Keratinocyte (primary cell): ENCODE measurements around the gene MAGED2. TPM values are rescaled to one million over a fixed set of nuclear protein-coding genes. Genes with fewer than 3 reads are reported as not detected.

Experiments
- DNase-seq: peaks from one replicate; pipeline ENCODE4 v3.0.0-alpha.2; 2011; ENCODE audit warnings: low read depth, missing footprints, low spot score
- FAIRE-seq: peaks from 2 replicates; lab custom pipeline; 2011; peaks lifted over from hg19 to GRCh38; lab: Jason Lieb, UNC
- H2AFZ ChIP-seq: 2 replicates; pipeline ENCODE4 v1.6.0; 2012; ENCODE audit warnings: low read length, control low read depth, inconsistent platforms; ENCODE audit not compliant: control insufficient read depth
- H3K27ac ChIP-seq: 2 replicates; pipeline ENCODE4 v1.5.1; 2011; ENCODE audit warnings: low read length; ENCODE audit not compliant: control insufficient read depth, insufficient read depth
- H3K27me3 ChIP-seq: 3 replicates; pipeline ENCODE4 v1.6.0; 2011; ENCODE audit warnings: low read length; ENCODE audit not compliant: control insufficient read depth, insufficient read depth; ENCODE audit errors: extremely low read depth
- H3K36me3 ChIP-seq, 2 experiments: 2 replicates in 1 of 2; 3 replicates in 1 of 2; pipeline ENCODE4 v1.5.1; 2011; ENCODE audit warnings: low read length in 2 of 2, mild to moderate bottlenecking in 1 of 2; ENCODE audit not compliant: control insufficient read depth in 2 of 2, insufficient read depth in 2 of 2; ENCODE audit errors: extremely low read depth in 1 of 2
- H3K4me1 ChIP-seq: 3 replicates; pipeline ENCODE4 v1.5.1; 2011; ENCODE audit warnings: low read length; ENCODE audit not compliant: control insufficient read depth, insufficient read depth; ENCODE audit errors: extremely low read depth
- H3K4me2 ChIP-seq: 3 replicates; pipeline ENCODE4 v1.6.0; 2011; ENCODE audit warnings: low read depth, low read length; ENCODE audit not compliant: control insufficient read depth, insufficient read depth; ENCODE audit errors: extremely low read depth
- H3K4me3 ChIP-seq, 3 experiments: fragments of 200-600 bp in 1 of 3; sonication (generic) in 1 of 3; 2 replicates in 2 of 3; 3 replicates in 1 of 3; pipeline ENCODE4 v1.5.1; 2011 to 2016; ENCODE audit warnings: low read length in 3 of 3, mild to moderate bottlenecking in 3 of 3, control low read depth in 2 of 3, inconsistent platforms in 1 of 3, low read depth in 1 of 3, mixed read lengths in 1 of 3, mixed run types in 1 of 3, moderate library complexity in 1 of 3; ENCODE audit not compliant: control insufficient read depth in 2 of 3, insufficient read depth in 2 of 3; ENCODE audit errors: extremely low read depth in 1 of 3
- H3K79me2 ChIP-seq: 2 replicates; pipeline ENCODE4 v1.6.0; 2012; ENCODE audit warnings: low read length; ENCODE audit not compliant: control insufficient read depth, insufficient read depth
- H3K9ac ChIP-seq: 3 replicates; pipeline ENCODE4 v1.6.0; 2011; ENCODE audit warnings: low read length; ENCODE audit not compliant: control insufficient read depth, insufficient read depth; ENCODE audit errors: extremely low read depth
- H3K9me1 ChIP-seq: 3 replicates; pipeline ENCODE4 v1.6.0; 2011; ENCODE audit warnings: low read length; ENCODE audit not compliant: control insufficient read depth, insufficient read depth; ENCODE audit errors: extremely low read depth
- H3K9me3 ChIP-seq: 2 replicates; pipeline ENCODE4 v1.5.1; 2012; ENCODE audit warnings: low read depth, low read length; ENCODE audit not compliant: control insufficient read depth
- H4K20me1 ChIP-seq: 3 replicates; pipeline ENCODE4 v1.6.0; 2011; ENCODE audit warnings: low read length; ENCODE audit not compliant: control insufficient read depth, insufficient read depth; ENCODE audit errors: extremely low read depth
- EZH2 ChIP-seq: IDR thresholded peaks from one replicate; pipeline ENCODE4 v1.6.1; 2012; ENCODE audit warnings: inconsistent platforms, mild to moderate bottlenecking, low read length, moderate library complexity
- dilution Hi-C: fragments of 300-500 bp; cut with MboI; formaldehyde crosslinking; loops from one replicate; pipeline ENCODE4 v1.7.0; 2020; ENCODE audit warnings: low sequenced_read_pairs; ENCODE audit not compliant: extremely low pct_ligation_motif_present
- polyA plus RNA-seq, 5 experiments: library from polyadenylated mRNA; depleted of rRNA in 3 of 5; stranded (reverse) in 3 of 5; stranded (forward) in 1 of 5; unstranded in 1 of 5; fragments of >200 nt; gene quantifications; 1 replicate in 1 of 5; 2 replicates in 3 of 5; 3 replicates in 1 of 5; pipeline versions ENCODE4 v1.2.1 to v1.2.3, GENCODE V29; 2011 to 2012; ENCODE audit warnings: missing spikeins in 2 of 5, low read depth in 1 of 5, low replicate concordance in 1 of 5
- TF ChIP-seq, protein P1 (sequence below), 3 experiments: IDR thresholded peaks in 1 of 3; conservative IDR thresholded peaks in 1 of 3; optimal IDR thresholded peaks in 1 of 3; 2 replicates in 2 of 3; 3 replicates in 1 of 3; pipeline versions ENCODE3 to v1.5.1; 2011; ENCODE audit warnings: low read length in 3 of 3, mild to moderate bottlenecking in 3 of 3, moderate library complexity in 2 of 3, control low read depth in 1 of 3, inconsistent platforms in 1 of 3; ENCODE audit not compliant: insufficient read depth in 2 of 3; ENCODE audit errors: extremely low read depth in 1 of 3

Gene MAGED2
- polyA plus RNA-seq, 1 donor (not counting 4 experiments of a cell fraction or from before 2014, with no cell fraction given), result 77.5 TPM

DNA sequence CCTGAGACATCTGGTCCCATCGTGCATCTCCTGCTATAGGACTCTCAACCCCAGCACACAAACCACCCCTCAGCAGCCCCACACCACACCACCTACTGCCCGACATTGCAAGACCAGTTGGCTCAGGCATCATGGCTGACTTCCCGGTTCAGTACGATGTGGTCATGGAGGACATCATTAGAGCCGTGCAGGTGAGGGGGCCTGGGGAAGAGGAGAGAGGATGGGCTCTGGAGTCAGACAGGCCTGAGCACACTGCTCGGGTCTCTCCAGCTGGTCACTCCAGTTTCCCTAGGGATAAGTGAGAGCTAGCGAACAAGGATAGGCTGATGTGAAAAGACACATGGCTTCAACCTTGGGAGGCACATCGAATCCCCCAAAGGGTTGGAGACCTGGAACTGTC, 17.2 kb downstream of the MAGED2 start:
- H3K27me3 ChIP-seq, result no peaks in the 10 kb centered on the region
- H3K9ac ChIP-seq, result no peak overlapping the region
- H3K79me2 ChIP-seq, result no peaks in the 10 kb centered on the region
- no peak for FAIRE-seq
- no peaks in the 10 kb centered on the region for H3K9me3 ChIP-seq
- no peaks in the 10 kb centered on the region for H4K20me1 ChIP-seq
- H3K4me1 ChIP-seq, result no peaks in the 10 kb centered on the region
- no peak overlapping the region for H3K4me2 ChIP-seq
- no peaks in the 10 kb centered on the region for H3K36me3 ChIP-seq
- dilution Hi-C loops, result no loop called here
- H2AFZ ChIP-seq, result no peak overlapping the region
- H3K4me3 ChIP-seq, result no peak overlapping the region
- TF ChIP-seq, protein P1, sequence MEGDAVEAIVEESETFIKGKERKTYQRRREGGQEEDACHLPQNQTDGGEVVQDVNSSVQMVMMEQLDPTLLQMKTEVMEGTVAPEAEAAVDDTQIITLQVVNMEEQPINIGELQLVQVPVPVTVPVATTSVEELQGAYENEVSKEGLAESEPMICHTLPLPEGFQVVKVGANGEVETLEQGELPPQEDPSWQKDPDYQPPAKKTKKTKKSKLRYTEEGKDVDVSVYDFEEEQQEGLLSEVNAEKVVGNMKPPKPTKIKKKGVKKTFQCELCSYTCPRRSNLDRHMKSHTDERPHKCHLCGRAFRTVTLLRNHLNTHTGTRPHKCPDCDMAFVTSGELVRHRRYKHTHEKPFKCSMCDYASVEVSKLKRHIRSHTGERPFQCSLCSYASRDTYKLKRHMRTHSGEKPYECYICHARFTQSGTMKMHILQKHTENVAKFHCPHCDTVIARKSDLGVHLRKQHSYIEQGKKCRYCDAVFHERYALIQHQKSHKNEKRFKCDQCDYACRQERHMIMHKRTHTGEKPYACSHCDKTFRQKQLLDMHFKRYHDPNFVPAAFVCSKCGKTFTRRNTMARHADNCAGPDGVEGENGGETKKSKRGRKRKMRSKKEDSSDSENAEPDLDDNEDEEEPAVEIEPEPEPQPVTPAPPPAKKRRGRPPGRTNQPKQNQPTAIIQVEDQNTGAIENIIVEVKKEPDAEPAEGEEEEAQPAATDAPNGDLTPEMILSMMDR (optimal IDR thresholded peaks at IDR 0.05 in 1 of 3, IDR thresholded peaks at IDR 0.05 in 1 of 3, conservative IDR thresholded peaks at IDR 0.05 in 1 of 3; ENCODE audit: extremely low read depth in 1 of 3, insufficient read depth in 2 of 3, low read length in 3 of 3), result no peak
- no peak for TF ChIP-seq EZH2
- DNase-seq, result no peak
- no peaks in the 10 kb centered on the region for H3K9me1 ChIP-seq
- H3K27ac ChIP-seq, result no peak overlapping the region

GRCh38 chrX:54825716-54826438, 18.3 kb downstream of the MAGED2 start:
- Histone ChIP-seq H3K36me3 (no peaks in the 10 kb centered on the region), H2AFZ (no peak overlapping the region), H3K27me3 (no peaks in the 10 kb centered on the region), H3K27ac (no peak overlapping the region), H3K9me1 (no peaks in the 10 kb centered on the region), H3K4me1 (no peaks in the 10 kb centered on the region), H3K9me3 (no peaks in the 10 kb centered on the region), H3K79me2 (no peaks in the 10 kb centered on the region), H4K20me1 (no peaks in the 10 kb centered on the region), H3K9ac (no peak overlapping the region), H3K4me2 (no peak overlapping the region), H3K4me3 (no peak overlapping the region)
- DNase-seq (peak; percentile 9), FAIRE-seq (peak; percentile 64)
- dilution Hi-C loops, result no loop called here
- TF ChIP-seq EZH2, result no peak
- TF ChIP-seq, protein P1 (optimal IDR thresholded peaks at IDR 0.05 in 1 of 3, IDR thresholded peaks at IDR 0.05 in 1 of 3, conservative IDR thresholded peaks at IDR 0.05 in 1 of 3; ENCODE audit: extremely low read depth in 1 of 3, insufficient read depth in 2 of 3, low read length in 3 of 3), result peak in 1 of 3 experiments; percentile 38
